Renal cortex interstitium (tissue), 11 donors: ENCODE results near the gene RUFY4. TPM values are rescaled to one million over a fixed set of nuclear protein-coding genes. Genes with fewer than 3 reads are reported as not detected.
A peak's percentile ranks its signal among the peaks of the same experiment; 100 is the strongest.
"Not testable (repeated sequence)": the region's sequence is repeated elsewhere in the genome, so short reads cannot be mapped to it uniquely, and the experiment has no call there.

ENCODE experiments used
- DNase-seq, 11 donors: peaks; one replicate each; pipeline ENCODE4 v3.0.0-alpha.2; 2013; ENCODE audit warnings: low read depth in 9 of 11, low spot score in 4 of 11; ENCODE audit errors: extremely low read depth in 1 of 11
- polyA plus RNA-seq, 3 donors: library from polyadenylated mRNA; unstranded; fragments of 120-200 nt; gene quantifications; one replicate each; pipeline ENCODE4 v1.2.1, GENCODE V29; 2013; ENCODE audit not compliant: insufficient read length in 3 of 3

Gene RUFY4
- polyA plus RNA-seq, 3 donors, result 0.09 to 0.41 (median 0.23) TPM

DNA sequence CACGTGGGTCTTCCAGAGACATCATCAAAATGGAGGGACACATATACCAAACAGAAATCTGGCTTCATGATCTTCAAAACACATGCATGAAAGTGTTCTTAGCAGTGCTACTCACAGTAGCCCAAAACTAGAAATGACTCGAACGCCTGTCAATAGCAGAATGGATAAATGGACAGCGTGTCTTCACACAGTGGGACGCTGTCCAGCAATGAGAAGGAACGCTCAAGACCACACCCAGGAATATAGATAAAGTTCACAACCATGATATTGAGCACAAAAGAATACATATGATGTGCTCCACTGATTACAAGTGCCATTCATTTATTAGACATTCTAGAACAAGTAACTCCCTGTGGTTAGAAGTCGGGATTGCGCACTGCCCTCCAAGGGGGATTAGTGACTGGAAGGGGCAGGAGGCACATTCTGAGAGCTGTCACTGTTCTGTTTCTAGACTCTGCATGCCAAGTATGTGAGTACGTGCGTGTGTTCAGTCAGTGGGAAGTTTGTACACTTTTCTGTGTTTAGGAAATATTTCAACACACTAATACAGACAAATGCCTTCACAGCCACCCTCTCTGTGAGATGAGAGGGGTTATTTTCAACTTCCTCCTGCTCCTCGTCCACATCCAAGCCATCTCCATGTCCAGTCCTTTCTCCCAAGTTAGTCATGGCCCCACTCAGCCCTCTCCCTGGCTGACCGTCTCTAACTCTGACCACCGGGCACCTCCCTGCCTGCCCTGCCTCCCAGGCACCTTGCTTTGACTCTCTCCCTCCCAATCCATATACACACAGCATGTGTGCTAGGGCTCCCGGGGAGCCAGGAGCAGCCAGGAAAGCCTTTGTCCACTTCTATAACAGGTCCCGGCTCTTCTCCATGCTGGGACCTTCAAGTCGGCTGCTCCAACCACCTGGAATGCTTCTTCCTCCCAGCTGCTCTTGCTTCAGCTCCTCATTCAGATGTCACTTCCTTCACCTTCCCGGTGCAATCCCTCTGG is 39.4 kb upstream of the RUFY4 start:
- no peak for DNase-seq

DNA sequence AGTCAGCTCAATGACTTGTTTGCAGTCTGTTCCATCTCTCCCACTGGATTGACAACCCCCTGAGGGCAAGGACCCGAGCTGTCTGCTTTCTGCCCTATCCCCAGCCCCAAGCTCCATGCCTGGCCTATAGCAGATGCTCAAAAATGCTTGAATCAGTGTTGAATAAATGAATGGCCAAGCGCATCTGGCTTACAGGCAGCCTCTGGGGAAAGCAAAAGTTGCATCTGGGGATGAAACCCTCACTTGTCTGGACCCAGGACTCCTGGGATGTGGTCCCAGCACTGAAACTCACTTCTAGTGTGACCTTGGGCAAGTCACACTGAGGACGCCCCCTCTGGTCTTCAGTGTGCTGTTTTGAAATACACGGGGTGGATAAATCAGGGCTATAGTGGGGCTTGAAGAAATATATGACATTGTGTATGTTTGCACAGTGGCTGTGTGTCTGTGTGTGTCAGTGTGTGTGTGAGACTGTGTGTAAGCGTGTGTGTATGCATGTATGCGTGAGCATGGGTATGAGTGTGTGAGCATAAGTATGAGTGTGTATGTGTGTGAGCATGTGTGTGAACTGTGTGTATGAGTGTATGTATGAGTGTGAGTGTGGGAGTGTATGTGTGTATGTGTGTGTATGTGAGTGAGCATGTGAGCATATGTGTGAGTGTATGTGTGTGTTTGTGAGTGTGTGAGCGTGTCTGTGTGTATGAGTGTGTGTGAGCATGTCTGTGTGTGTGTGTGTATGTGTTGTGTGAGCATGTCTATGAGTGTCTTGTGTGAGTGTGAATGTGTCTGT is 38.5 kb upstream of the RUFY4 start:
- no peak for DNase-seq

DNA sequence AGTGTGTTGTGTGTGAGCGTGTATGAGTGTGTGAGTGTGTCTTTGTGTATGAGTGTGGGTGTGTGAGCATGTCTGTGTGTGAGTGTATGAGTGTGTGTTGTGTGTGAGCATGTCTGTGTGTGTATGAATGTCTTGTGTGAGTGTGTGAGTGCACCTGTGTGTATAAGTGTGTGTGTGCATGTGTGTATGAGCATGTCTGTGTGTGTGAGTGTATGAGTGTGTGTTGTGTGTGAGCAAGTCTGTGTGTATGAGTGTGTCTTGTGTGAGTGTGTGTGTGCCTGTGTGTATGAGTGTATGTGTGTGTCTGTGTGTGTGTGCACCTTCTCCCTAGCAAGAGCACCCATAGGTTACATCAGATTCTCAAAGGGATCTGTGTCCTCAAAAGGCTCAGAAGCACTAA is 37.8 kb upstream of the RUFY4 start:
- no peak for DNase-seq

DNA sequence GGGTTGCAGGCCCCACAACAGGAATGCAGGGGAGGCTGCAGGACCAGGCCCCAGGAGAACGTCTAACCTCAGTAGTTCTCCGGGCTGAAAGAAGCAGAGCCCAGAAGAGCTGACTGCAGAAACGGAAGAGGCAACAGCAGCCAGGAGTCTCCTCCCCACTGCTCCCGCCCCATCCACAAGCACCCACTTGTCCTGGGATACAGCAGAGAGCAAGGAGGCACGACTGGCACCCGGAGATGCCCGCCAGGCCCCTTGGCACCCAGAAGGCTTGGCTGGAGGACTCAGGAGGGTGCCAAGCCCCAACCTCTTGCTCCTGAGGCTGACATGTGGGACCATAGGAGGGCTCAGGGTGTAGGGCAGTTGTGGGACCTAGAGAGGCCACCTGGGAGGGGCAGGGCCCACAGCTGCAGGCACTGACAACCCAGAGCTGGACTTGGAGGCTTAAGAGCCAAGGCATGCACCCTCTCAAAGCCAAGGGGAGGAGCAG is 37.2 kb upstream of the RUFY4 start:
- no peak for DNase-seq

DNA sequence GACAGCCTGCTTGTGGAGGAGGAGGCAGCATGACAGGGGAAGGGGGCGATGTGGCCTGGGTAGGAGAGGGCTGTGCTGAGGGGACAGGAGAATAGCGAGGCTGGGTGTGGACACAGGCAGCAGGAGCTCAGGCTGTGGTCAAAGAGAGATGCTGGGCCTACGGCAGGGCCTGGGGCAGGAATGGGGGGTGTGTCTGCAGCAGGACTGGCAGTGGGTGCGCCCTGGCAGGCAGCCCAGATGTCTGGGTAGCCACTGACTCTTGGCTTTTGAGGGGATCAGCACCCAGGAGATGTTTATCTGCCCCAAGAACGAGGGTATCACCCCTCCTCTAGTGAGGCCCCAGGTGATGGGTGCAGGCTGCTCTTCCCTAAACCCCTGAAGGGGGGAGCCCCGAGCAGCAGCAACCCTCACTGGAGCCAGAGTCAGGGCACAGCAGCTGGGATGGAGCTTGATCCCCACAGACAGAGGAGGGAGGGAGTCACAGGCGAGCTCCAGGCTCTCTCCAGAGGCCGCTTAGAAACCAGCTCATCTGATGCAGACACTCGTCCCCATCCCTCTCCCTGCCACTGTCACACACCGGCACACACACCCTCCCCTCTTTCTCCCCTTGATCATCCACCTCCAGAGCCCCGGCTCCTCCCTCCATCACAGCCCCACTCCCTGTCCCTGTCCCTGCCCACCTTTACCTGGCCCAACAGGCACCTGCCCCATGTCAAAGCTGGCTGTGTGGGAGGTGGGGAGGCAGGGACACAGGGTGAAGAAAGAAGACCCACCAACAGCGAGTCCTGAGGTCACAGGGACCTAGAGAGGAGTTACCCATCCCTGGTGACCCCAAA is 36.5 kb upstream of the RUFY4 start:
- no peak for DNase-seq

DNA sequence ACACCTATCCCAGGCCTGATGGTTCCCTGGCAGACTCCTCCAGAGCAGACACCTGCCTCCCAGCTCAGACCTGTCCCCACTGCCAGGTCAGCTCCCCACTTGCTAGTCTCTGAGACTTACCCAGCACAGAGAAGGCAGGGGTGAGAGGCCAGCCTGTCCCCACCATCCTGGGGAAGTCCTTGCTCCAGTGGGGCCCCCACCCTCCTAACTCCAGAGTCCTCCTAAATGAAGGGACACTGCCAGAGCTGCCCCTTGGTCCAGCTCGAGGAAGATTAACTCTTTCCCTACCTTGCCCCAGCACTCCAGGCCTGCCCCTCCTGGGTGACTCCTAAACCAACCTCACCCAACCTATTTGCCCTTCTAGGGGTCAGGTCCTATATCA is 35.9 kb upstream of the RUFY4 start:
- DNase-seq, result no peak

DNA sequence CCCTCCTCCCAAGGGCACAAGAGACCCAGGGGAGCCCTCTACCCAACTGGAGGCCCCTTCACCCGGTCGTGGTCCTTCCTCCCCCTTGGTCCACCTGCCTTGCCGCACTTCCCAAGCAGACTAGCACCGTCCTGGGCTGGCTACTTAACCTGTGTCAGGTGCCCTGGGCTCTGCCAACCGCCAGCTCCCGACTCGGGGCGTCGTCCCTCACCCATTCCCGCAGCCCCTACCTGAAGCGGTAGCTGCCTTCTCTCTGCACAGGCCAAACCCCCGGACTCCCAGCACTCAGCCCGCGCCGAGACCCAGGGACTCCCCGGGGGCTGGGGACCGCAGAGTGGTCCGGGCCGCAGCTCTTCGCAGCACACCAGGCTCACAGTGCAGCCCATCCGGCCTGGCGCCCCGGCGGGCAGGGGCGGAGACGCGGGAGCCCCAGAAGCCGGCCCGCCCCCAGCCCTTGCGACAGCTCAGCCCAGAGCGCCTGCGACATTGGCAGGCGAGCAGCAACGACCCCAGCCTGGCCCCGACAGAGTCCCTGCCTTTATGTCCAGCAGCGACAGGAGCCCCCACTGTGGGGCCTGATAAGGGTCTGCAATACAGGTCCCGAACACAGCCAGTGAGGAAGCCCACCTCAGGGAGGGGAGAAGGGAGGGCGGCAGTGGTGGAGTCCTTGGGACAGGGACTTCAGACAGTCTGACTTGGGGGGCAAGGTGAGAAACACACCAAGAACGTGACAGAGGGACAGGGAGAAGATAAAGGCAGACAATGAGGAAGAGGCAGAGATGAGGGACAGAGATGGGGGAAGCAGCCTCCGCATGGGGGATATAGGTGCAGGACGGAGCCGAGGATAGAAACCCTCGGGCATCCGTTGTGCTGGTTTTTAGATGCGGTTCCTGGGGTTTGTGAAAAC is 35.2 kb upstream of the RUFY4 start:
- no peak for DNase-seq

DNA sequence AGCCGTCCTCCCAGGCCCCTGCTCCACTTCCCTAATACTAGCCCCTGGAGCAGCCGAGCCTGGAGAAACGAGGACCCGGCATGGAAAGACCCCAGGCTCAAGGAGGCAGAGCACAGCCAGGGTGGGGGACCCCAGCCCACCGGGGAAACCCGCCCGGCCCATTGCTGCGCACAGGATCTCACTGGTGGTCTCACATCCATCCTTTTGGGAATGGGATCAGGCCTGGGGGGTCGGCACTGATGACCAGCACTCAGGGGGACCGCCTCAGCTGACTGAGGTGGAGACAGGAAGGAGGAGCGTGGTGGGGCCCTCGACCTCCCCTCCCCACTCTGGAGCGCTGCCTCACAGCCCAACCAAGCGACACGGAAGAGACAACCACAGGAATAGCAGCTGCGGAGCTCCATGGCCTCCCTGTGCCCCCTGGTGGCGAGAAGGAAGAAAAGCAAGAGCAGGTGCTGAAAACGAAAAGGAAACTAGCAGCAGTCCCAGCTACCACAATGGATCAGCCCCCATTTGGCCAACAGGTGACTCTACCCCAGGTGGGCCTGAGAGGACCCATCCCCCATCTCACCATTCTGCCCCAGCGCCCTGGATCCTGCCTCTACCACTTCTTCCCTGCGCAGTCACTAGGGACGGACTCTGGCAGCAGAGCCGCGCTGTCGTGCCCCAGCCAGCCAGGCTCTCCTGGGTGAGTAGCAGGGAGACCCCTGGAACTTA is 34.4 kb upstream of the RUFY4 start:
- DNase-seq, result peak in 8 of 11 donors; percentile 26 to 73 (median 56)

DNA sequence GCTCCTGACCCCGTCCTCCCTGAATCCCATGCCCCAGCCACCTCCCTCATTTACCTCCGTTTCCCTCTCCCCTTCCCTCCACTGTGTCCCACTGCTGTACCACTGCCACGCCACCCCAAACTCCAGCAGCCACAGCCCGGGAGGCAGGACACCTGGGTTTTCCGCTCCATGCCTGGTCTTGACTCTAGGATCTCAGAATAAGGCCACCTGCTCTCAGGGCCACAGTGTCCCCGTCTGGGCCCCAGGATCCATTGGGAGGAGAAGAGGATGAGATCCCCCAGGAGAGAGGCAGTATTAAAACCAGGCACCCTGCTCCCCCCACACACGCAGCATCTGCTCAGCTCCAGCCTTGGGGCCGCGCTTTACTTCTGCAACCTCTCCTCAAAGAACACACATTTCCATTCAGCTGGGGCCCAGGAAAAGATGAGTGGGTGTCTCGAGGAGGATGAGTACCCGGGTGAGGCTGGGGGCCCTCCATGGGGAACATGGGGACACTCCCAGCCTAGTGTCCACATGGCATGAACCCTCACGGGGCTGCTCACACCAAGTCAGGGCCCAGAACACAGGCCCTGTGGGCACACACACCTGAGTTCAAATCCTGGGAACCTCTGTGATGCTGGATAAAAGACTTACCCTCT is 33.5 kb upstream of the RUFY4 start:
- no peak for DNase-seq

DNA sequence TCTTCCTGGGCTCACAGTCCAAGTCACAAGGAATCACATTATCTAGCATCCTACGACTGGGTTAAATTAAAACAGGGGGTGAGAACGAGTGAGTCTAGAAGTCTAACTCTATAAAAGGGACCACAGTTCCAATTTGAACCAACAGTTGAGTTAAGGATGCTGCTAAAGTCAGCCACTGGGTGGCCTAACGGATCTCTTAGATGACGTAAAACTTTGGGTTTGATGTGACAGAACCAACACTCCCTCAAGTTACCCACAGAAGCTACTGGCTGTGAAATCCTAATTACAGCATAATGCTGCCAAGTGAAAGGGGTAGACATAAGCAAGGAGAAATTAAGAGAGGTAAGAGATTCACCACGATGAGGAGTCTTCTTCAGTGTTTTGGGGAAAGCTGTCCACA is 32.7 kb upstream of the RUFY4 start:
- no peak for DNase-seq

DNA sequence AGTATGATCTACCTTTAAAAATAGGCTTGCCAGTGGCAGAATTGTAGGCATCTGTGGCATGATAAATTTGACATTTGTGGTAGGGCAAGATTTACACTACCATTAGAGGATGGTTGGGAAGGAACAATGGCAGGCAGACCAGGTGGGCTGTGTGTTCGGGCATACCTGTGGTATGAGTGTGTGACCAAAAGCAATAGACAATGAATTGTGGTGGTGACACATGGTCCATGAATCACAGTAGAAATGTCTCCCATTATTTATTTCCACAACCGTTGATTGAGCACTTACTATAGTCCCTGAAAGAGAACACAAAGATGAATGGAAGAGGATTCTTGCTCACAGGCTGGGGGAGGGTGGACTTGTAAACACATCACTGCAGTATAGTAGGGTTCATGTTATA is 29.9 kb upstream of the RUFY4 start:
- no peak for DNase-seq

DNA sequence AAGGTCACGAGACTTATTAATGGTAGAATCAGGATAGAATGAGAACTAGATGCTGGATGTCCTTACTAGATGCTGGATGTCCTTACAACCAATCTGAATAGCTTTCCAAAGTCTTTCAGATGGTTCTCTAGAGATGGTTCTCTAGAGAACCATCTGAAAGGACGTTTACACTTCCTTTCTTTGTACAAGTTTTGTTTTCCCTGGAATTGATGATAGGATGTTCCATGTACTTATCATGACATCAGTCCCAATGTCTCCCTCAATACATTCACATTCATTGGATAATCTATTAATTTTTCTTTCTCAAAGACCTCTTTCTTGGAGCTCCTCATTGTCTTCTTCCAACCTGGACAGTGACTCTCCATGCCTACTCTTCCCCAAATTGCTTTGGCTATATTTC is 28.2 kb upstream of the RUFY4 start:
- DNase-seq, result no peak

DNA sequence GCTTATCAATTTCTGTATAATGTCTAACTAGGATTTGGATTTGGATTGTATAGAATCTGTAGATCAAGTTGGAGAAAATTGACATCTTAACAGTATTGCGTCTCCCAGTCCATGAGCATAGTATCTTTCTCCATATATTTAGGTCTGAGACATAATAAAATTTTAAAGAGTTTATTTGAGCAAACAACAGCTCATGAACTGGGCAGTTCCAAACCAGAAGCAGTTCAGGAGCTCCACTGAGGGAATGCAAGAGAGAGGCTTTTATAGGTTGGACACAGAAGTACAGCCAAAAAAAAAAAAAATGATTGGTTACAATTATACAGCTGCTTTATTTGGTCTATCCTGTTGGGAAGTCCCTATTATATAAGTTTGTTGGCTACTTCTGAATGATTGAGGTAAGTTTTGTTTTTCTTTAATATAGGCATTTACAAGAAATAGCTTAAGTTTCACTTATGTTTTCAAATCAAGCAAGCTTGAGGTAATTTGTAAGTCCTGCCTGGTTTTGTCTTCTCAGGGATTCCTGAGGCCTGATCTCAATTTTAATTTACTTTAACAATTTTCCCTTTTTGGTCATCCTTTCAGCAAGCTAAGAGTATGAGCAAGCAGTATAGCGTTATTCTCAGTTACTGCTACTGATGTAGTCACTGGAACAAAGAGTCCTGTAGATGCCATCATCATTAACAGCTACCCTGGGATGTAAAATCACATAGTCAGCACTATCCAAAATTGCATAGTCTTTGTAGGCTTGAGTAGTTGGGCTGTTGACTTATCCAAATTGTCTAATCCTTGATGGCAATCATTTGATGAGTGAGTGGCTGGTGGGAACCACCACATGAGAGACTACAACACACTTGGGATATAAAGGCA is 27.5 kb upstream of the RUFY4 start:
- no peak for DNase-seq

DNA sequence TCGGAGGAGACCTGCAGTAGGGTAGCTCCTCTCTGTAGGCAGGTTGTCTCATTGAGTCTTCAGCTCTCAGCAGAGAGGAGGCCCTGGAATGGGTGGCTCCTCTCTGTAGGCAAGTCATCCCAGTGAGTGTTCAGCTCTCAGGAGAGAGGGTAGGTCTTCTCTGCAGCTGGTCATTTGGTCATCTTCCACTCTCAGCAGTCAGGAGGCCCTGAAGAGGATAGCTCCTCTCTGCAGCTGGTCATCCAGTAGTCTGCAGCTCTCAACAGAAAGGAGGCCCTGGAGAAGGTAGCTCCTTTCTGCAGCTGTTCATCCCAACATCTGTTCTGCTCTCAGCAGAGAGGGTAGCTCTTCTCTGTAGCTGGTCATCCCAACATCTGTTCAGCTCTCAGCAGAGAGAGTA is 26.0 kb upstream of the RUFY4 start:
- no peak for DNase-seq

DNA sequence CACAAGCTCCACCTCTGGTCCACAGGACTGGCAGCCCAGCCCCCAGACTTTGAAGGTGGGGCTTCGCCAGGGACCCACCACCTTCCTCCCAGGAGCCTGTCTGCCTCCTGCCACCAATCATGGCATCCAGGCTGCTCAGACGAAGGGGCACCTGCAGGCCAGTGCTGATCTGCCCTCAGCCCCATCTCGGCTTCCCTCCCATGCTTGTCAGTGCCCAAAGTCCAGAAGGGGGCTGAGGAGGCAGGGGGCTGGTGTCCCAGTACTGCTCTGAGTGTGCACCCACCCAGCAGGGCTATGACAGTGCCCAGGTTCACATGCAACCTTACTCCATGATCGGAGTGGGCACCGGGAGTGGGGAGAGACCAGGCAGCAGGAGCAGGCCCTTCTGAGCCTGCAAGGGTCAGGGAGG is 25.3 kb upstream of the RUFY4 start:
- DNase-seq, result no peak

DNA sequence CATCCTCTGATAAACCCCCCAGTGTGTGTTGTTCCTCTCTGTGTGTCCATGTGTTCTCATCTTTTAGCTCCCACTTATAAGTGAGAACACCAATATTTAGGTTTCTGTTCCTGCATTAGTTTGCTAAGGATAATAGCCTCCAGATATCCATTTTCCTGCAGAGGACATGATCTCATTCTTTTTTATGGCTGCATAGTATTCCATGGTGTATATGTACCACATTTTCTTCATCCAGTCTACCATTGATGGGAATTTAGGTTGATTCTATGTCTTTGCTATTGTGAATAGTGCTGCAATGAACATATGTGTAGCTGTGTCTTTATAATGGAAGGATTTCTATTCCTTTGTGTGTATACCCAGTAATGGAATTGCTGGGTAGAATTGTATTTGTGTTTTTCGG is 24.5 kb upstream of the RUFY4 start:
- not testable (repeated sequence) for DNase-seq
